ENCODE measurements around the gene PRIMA1. TPM values are rescaled to one million over a fixed set of nuclear protein-coding genes. Genes with fewer than 3 reads are reported as not detected.

PRIMA1 gene
- total and polyA plus RNA-seq, 9 of the 15 experiments (the other 6 are each of a cell fraction or from before 2014, with no cell fraction given), result not detected

DNA sequence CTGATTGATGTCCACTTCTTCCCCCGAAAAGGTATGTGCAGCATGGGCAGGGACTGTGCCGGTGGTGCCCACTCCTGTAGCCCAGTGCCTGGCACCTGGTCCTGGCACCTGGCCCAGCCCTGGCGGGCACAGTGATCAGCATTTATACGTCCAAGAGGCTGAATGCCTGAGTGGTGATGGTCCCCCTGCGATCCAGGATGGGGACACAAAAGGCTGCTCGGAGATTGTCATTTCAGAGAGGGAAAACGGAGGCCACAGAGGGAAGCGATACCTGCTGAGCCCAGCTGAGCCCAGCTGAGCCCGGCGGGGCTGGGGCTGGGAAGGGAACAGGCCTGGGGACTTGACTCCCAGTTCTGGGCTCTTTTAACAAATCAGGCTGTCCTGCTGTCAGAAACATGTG lies 55.8 kb downstream of the PRIMA1 start:
- Histone ChIP-seq H3K27ac (ENCODE audit: extremely low read depth, low read depth, low read length) (no peak overlapping the region), H3K27me3 (ENCODE audit: control insufficient read depth in 2 of 2, insufficient read depth in 2 of 2, low read length in 2 of 2) (peaks cover 0 to 5% of the 10 kb centered on the region in 2 experiments; a peak in 1 of 5 replicates), H3K36me3 (ENCODE audit: control insufficient read depth, insufficient read depth, low read length) (no peaks in the 10 kb centered on the region), H2AFZ (ENCODE audit: low read depth, low read length) (no peak overlapping the region), H3K4me1 (replicated peaks in 1 of 2; ENCODE audit: control insufficient read depth in 2 of 2, insufficient read depth in 2 of 2, low read length in 2 of 2) (no peaks in the 10 kb centered on the region; a peak in 2 of 5 replicates), H3K9ac (ENCODE audit: insufficient read depth in 1 of 2, low read depth in 2 of 2, low read length in 2 of 2) (no peak overlapping the region), H3K79me2 (ENCODE audit: control insufficient read depth, insufficient read depth, low read length) (no peaks in the 10 kb centered on the region), H3K4me3 (no peak overlapping the region), H3K9me1 (ENCODE audit: control insufficient read depth, insufficient read depth, low read length) (no peaks in the 10 kb centered on the region), H3K9me3 (replicated peaks; ENCODE audit: control insufficient read depth, insufficient read depth, low read depth, low read length) (no peaks in the 10 kb centered on the region), H3K4me2 (ENCODE audit: insufficient read depth, low read length) (no peak overlapping the region), H4K20me1 (replicated peaks; ENCODE audit: control insufficient read depth, insufficient read depth, low read length) (no peaks in the 10 kb centered on the region)
- FAIRE-seq (no peak), ATAC-seq (no peak), DNase-seq (ENCODE audit: extremely low read depth in 1 of 4, low spot score in 3 of 4) (no peak)
- ChIA-PET POLR2A (no interaction called here), CTCF (ENCODE audit: low intra/inter-chr PET ratio) (no interaction called here)
- WGBS (ENCODE audit: insufficient coverage, low coverage, missing lambda C conversion rate), result 0% methylated on average over 6 of the region's 10 CpGs
- no TSS peak for BruUV-seq (replicated peaks)
- intact Hi-C loops (cut with micrococcal nuclease), result no loop called here
- in situ Hi-C loops (cut with MboI), result no loop called here
- TF ChIP-seq NCOR1 (IDR thresholded peaks at IDR 0.05) (no peak), NFIX (CRISPR knock-in tag; IDR thresholded peaks at IDR 0.05; ENCODE audit: low read depth) (no peak), ZNF146 (CRISPR knock-in tag; IDR thresholded peaks at IDR 0.05; ENCODE audit: unreplicated experiment) (no peak), MYNN (IDR thresholded peaks at IDR 0.05) (no peak), MYNN (CRISPR knock-in tag; IDR thresholded peaks at IDR 0.05) (no peak), ZNF444 (CRISPR knock-in tag; IDR thresholded peaks at IDR 0.05) (no peak), KLF16 (IDR thresholded peaks at IDR 0.05) (no peak), RBM17 (IDR thresholded peaks at IDR 0.05; ENCODE audit: borderline replicate concordance, low read depth, low read length) (no peak), POU5F1 (IDR thresholded peaks at IDR 0.05; ENCODE audit: borderline replicate concordance, low read depth, low read length, partially characterized antibody) (no peak), DACH1 (IDR thresholded peaks at IDR 0.05; ENCODE audit: partially characterized antibody) (no peak), CSDE1 (IDR thresholded peaks at IDR 0.05) (no peak), SMAD3 (CRISPR knock-in tag; conservative IDR thresholded peaks at IDR 0.05) (no peak), CHD1 (IDR thresholded peaks at IDR 0.05; ENCODE audit: low read length) (no peak), NFRKB (IDR thresholded peaks at IDR 0.05; ENCODE audit: low read depth) (no peak), NCOA2 (IDR thresholded peaks at IDR 0.05; ENCODE audit: partially characterized antibody in 2 of 2) (no peak), CCAR2 (IDR thresholded peaks at IDR 0.05; ENCODE audit: low read depth, low read length) (no peak)
- TF ChIP-seq, protein P1, sequence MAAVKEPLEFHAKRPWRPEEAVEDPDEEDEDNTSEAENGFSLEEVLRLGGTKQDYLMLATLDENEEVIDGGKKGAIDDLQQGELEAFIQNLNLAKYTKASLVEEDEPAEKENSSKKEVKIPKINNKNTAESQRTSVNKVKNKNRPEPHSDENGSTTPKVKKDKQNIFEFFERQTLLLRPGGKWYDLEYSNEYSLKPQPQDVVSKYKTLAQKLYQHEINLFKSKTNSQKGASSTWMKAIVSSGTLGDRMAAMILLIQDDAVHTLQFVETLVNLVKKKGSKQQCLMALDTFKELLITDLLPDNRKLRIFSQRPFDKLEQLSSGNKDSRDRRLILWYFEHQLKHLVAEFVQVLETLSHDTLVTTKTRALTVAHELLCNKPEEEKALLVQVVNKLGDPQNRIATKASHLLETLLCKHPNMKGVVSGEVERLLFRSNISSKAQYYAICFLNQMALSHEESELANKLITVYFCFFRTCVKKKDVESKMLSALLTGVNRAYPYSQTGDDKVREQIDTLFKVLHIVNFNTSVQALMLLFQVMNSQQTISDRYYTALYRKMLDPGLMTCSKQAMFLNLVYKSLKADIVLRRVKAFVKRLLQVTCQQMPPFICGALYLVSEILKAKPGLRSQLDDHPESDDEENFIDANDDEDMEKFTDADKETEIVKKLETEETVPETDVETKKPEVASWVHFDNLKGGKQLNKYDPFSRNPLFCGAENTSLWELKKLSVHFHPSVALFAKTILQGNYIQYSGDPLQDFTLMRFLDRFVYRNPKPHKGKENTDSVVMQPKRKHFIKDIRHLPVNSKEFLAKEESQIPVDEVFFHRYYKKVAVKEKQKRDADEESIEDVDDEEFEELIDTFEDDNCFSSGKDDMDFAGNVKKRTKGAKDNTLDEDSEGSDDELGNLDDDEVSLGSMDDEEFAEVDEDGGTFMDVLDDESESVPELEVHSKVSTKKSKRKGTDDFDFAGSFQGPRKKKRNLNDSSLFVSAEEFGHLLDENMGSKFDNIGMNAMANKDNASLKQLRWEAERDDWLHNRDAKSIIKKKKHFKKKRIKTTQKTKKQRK (IDR thresholded peaks at IDR 0.05; ENCODE audit: borderline replicate concordance, low read depth, low read length), result no peak
- TF ChIP-seq, protein P2, sequence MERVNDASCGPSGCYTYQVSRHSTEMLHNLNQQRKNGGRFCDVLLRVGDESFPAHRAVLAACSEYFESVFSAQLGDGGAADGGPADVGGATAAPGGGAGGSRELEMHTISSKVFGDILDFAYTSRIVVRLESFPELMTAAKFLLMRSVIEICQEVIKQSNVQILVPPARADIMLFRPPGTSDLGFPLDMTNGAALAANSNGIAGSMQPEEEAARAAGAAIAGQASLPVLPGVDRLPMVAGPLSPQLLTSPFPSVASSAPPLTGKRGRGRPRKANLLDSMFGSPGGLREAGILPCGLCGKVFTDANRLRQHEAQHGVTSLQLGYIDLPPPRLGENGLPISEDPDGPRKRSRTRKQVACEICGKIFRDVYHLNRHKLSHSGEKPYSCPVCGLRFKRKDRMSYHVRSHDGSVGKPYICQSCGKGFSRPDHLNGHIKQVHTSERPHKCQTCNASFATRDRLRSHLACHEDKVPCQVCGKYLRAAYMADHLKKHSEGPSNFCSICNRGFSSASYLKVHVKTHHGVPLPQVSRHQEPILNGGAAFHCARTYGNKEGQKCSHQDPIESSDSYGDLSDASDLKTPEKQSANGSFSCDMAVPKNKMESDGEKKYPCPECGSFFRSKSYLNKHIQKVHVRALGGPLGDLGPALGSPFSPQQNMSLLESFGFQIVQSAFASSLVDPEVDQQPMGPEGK (CRISPR knock-in tag; IDR thresholded peaks at IDR 0.05; ENCODE audit: borderline replicate concordance), result no peak
- TF ChIP-seq, protein P3, sequence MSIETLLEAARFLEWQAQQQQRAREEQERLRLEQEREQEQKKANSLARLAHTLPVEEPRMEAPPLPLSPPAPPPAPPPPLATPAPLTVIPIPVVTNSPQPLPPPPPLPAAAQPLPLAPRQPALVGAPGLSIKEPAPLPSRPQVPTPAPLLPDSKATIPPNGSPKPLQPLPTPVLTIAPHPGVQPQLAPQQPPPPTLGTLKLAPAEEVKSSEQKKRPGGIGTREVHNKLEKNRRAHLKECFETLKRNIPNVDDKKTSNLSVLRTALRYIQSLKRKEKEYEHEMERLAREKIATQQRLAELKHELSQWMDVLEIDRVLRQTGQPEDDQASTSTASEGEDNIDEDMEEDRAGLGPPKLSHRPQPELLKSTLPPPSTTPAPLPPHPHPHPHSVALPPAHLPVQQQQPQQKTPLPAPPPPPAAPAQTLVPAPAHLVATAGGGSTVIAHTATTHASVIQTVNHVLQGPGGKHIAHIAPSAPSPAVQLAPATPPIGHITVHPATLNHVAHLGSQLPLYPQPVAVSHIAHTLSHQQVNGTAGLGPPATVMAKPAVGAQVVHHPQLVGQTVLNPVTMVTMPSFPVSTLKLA (conservative IDR thresholded peaks at IDR 0.05), result no peak
